Measurements from ENCODE around the gene ABCF3.

The ABCF3 gene

GRCh38 chr3:184185461-184186183 lies 377 bp upstream of the ABCF3 start:
- peak; percentile 97 for DNase-seq (ENCODE audit: low read depth)
- no peak for TF ChIP-seq CTCF (IDR thresholded peaks at IDR 0.05; ENCODE audit: control insufficient read depth, extremely low read depth, insufficient read depth)
- peak overlapping the region; percentile 83 for H3K4me3 ChIP-seq (ENCODE audit: low read depth, low read length)

GRCh38 chr3:184186902-184187207 lies 856 bp downstream of the ABCF3 start:
- DNase-seq (ENCODE audit: low read depth), result no peak
- H3K4me3 ChIP-seq (ENCODE audit: low read depth, low read length), result peak overlapping the region; percentile 83
- TF ChIP-seq CTCF (IDR thresholded peaks at IDR 0.05; ENCODE audit: control insufficient read depth, extremely low read depth, insufficient read depth), result no peak

- no peak overlapping the region for H3K4me3 ChIP-seq (ENCODE audit: low read depth, low read length)
- DNase-seq (ENCODE audit: low read depth), result no peak
- no peak for TF ChIP-seq CTCF (IDR thresholded peaks at IDR 0.05; ENCODE audit: control insufficient read depth, extremely low read depth, insufficient read depth)
These were observed 2.1 kb downstream of the ABCF3 start for GRCh38 chr3:184188080-184188479.

- no peak for TF ChIP-seq CTCF (IDR thresholded peaks at IDR 0.05; ENCODE audit: control insufficient read depth, extremely low read depth, insufficient read depth)
- H3K4me3 ChIP-seq (ENCODE audit: low read depth, low read length), result no peak overlapping the region
- DNase-seq (ENCODE audit: low read depth), result no peak
These were observed 3.4 kb downstream of the ABCF3 start for GRCh38 chr3:184189421-184189820.

GRCh38 chr3:184192889-184193288 lies 6.9 kb downstream of the ABCF3 start:
- no peak for TF ChIP-seq CTCF (IDR thresholded peaks at IDR 0.05; ENCODE audit: control insufficient read depth, extremely low read depth, insufficient read depth)
- no peak overlapping the region for H3K4me3 ChIP-seq (ENCODE audit: low read depth, low read length)
- DNase-seq (ENCODE audit: low read depth), result no peak

- no peak for TF ChIP-seq CTCF (IDR thresholded peaks at IDR 0.05; ENCODE audit: control insufficient read depth, extremely low read depth, insufficient read depth)
- no peak overlapping the region for H3K4me3 ChIP-seq (ENCODE audit: low read depth, low read length)
- no peak for DNase-seq (ENCODE audit: low read depth)
These were observed 8.1 kb downstream of the ABCF3 start for GRCh38 chr3:184193991-184194539.

GRCh38 chr3:184196536-184196935 lies 10.5 kb downstream of the ABCF3 start:
- no peak overlapping the region for H3K4me3 ChIP-seq (ENCODE audit: low read depth, low read length)
- DNase-seq (ENCODE audit: low read depth), result no peak
- TF ChIP-seq CTCF (IDR thresholded peaks at IDR 0.05; ENCODE audit: control insufficient read depth, extremely low read depth, insufficient read depth), result no peak

Data from LNCaP clone FGC (cell line).